ENCODE data around the gene DAAM1. TPM values are rescaled to one million over a fixed set of nuclear protein-coding genes. Genes with fewer than 3 reads are reported as not detected.
A peak's percentile ranks its signal among the peaks of the same experiment; 100 is the strongest.

Gene DAAM1
- total RNA-seq, 2 experiments from 2014 or later = 22.2 to 22.4 TPM

DNA sequence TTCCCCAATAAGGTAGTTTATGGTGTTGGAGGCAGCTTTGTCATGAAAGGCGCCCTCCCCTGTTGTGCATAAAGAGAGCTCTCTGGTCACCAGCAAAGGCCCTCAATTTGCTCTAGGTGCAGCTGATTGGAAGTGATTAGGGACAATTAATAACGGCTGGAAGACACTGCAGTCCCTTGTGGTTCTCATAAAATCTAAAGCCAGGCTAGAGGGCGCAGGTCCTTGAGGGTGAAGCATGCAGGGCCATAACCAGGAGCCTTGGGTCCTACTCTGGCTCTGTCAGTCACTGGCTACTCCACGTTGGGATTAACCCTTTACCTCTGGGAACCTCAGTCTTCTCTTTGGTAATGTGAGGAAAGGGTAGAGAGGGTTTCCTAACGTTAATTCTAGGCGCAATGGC, 1.9 kb downstream of the DAAM1 start:
- peak overlapping the region; percentile 86 for H3K4me3 Mint-ChIP-seq
- POLR2A ChIA-PET = interaction anchor here (1.0 to 2.4 kb wide), 5 partner anchors 86 to 296 kb away, joined by 3 to 10 read pairs (median 5); partner anchors contain the start of genes JKAMP and L3HYPDH
- H3K4me1 Mint-ChIP-seq = peaks cover 26% of the 10 kb centered on the region
- no peak for DNase-seq
- H3K36me3 Mint-ChIP-seq (ENCODE audit: low read depth) = no peaks in the 10 kb centered on the region
- CTCF ChIA-PET = interaction anchor here (1.2 kb wide), 1 partner anchor 66 kb away, joined by 4 read pairs; no protein-coding TSS in a partner anchor
- H3K9me3 Mint-ChIP-seq = no peaks in the 10 kb centered on the region
- peaks cover 15% of the 10 kb centered on the region for H3K27me3 Mint-ChIP-seq
- H3K27ac Mint-ChIP-seq = peak overlapping the region; percentile 73

DNA sequence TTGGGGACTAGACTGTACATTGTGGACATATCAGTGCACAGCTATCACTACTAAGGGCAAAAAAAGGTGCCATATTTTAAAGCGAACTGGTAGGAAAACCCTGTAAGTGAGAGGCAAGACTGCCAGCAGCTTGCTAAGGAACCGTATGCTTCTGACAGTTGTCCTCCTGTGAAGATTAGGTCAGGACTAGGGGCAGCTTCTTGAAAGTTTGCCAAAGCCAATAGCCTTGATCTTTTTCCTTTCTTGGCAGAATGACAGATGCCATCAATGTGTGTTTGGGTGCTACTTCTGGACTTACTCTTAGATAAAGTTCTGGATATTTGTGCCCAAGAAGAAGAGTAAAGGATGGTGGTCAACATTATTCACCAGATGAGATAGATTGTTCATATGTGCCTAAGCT, 7.4 kb downstream of the DAAM1 start:
- no peaks in the 10 kb centered on the region for H3K27me3 Mint-ChIP-seq
- ChIA-PET POLR2A (no interaction called here), CTCF (no interaction called here)
- H3K27ac Mint-ChIP-seq = no peak overlapping the region
- H3K4me3 Mint-ChIP-seq = no peak overlapping the region
- DNase-seq = no peak
- H3K4me1 Mint-ChIP-seq = peaks cover 8% of the 10 kb centered on the region
- no peaks in the 10 kb centered on the region for H3K36me3 Mint-ChIP-seq (ENCODE audit: low read depth)
- no peaks in the 10 kb centered on the region for H3K9me3 Mint-ChIP-seq

DNA sequence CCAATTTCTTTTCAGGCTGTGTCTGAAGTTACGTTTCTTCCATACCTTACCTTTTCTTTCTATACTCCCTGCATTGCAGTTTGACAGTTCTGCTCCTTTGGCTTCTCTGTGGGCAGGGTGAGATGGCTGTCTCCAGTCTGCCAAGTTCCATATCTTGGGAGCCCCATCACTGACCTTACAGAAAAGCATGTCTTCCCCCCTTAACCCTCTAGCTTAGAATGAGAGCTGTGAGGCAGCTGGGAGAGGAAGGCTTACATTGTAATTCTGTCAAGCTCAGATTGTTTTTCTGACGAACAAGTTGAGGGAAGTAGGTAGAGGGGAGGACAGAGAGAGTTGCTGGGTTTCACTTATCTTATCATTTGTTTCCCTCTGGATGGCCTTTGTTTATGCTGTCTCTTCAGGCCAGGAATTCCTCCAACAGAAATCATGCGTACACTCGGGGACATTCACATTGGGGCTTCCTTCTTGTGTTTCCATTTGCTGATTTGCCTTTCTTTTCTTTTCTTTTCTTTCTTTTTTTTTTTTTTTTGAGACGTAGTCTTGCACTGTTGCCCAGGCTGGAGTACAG, 9.3 kb downstream of the DAAM1 start:
- POLR2A ChIA-PET = no interaction called here
- peaks cover 6% of the 10 kb centered on the region for H3K4me1 Mint-ChIP-seq
- no peak for DNase-seq
- no peak overlapping the region for H3K4me3 Mint-ChIP-seq
- no peaks in the 10 kb centered on the region for H3K36me3 Mint-ChIP-seq (ENCODE audit: low read depth)
- CTCF ChIA-PET = interaction anchor here (0.7 kb wide), 1 partner anchor 147 kb away, joined by 3 read pairs; no protein-coding TSS in a partner anchor
- H3K27ac Mint-ChIP-seq = no peak overlapping the region
- no peaks in the 10 kb centered on the region for H3K27me3 Mint-ChIP-seq
- H3K9me3 Mint-ChIP-seq = no peaks in the 10 kb centered on the region

DNA sequence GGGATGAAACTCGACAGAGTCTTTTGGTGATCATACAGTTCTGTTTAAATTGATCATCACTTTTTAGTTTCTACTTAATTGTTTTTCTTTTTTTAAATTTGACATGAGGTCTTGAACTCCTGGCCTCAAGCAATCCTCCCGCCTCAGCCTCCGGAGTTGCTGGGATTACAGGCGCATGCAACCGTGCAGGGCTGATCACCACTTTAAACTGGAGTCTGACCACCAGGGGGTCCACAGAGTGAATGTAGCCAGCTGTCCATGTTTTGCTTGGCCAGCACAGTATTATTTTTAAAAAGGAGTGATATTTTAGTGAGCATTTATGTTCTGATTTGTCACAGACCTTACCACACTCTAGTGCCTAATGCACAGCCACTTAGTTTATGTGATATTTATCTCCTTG, 10.7 kb downstream of the DAAM1 start:
- no peaks in the 10 kb centered on the region for H3K9me3 Mint-ChIP-seq
- H3K27ac Mint-ChIP-seq = no peak overlapping the region
- no peaks in the 10 kb centered on the region for H3K27me3 Mint-ChIP-seq
- CTCF ChIA-PET = no interaction called here
- POLR2A ChIA-PET = no interaction called here
- H3K4me3 Mint-ChIP-seq = no peak overlapping the region
- H3K36me3 Mint-ChIP-seq (ENCODE audit: low read depth) = no peaks in the 10 kb centered on the region
- DNase-seq = no peak
- peaks cover 6% of the 10 kb centered on the region for H3K4me1 Mint-ChIP-seq

DNA sequence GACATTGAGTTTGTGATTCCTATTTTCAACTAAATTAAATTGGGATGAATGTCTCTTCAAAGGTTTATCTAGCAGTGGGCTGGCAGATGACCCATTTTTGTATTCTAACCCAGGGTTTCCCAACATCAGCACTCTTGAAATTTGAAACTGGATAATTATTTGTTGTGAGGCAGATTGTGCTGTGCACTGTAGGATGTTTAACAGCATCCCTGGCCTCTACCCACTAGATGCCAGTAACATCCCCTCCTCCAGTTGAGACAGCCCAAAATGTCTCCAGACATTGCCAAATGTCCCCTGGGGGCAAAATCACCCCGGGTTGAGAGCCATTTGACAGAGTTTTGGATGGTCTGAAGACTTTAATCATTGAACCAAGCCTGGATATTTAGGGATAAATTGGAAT, 11.1 kb downstream of the DAAM1 start:
- no peak overlapping the region for H3K4me3 Mint-ChIP-seq
- CTCF ChIA-PET = interaction anchor here (0.9 kb wide), 1 partner anchor 35 kb away, joined by 3 read pairs; no protein-coding TSS in a partner anchor
- POLR2A ChIA-PET = no interaction called here
- DNase-seq = no peak
- no peak overlapping the region for H3K27ac Mint-ChIP-seq
- no peaks in the 10 kb centered on the region for H3K36me3 Mint-ChIP-seq (ENCODE audit: low read depth)
- H3K4me1 Mint-ChIP-seq = peaks cover 6% of the 10 kb centered on the region
- no peaks in the 10 kb centered on the region for H3K9me3 Mint-ChIP-seq
- H3K27me3 Mint-ChIP-seq = no peaks in the 10 kb centered on the region

DNA sequence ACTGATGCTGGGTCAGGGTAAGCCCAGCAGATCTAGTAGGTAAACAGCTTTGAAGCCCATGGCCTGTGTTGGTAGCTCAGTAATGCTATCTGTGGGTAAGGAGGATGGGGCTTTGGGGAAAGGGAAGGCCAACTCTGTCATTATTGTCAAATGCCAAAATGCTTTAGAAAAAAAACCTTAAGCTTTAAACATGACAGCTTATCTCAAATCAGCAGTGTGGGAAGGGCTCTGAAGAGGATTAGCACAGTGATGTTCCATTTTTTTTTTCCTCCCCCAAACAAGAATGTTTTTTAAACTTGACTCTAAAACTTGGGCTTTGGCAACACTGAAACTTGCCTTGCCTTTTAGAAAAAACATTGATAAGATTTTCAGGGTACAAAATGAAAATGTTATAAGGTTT, 11.7 kb downstream of the DAAM1 start:
- DNase-seq = no peak
- Mint-ChIP-seq H3K27ac (no peak overlapping the region), H3K4me3 (no peak overlapping the region), H3K4me1 (peaks cover 6% of the 10 kb centered on the region), H3K36me3 (ENCODE audit: low read depth) (no peaks in the 10 kb centered on the region), H3K9me3 (no peaks in the 10 kb centered on the region), H3K27me3 (no peaks in the 10 kb centered on the region)
- ChIA-PET CTCF (interaction anchor here (0.9 kb wide), 1 partner anchor 35 kb away, joined by 3 read pairs; no protein-coding TSS in a partner anchor), POLR2A (no interaction called here)

DNA sequence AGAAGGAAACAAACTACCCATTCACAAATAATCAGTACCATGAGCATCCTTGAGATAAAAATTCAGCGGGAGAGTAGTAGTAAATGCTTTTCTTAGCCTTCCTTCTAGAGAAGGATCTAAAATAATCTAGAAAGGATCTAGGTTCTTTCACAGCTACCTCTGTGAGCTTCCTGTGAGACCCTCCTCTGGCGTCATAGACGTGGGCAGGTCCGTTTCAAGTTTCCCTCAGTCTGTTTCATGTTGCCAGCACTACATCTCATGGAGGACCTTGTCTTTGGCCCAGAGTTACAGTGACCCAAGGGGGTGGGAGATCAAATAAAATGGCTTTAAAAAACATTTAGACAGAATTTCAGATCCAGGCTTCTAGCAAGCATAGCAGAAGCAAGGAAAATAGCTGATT, 13.6 kb downstream of the DAAM1 start:
- Mint-ChIP-seq H3K36me3 (ENCODE audit: low read depth) (no peaks in the 10 kb centered on the region), H3K9me3 (no peaks in the 10 kb centered on the region), H3K27ac (no peak overlapping the region), H3K27me3 (no peaks in the 10 kb centered on the region), H3K4me1 (peaks cover 6% of the 10 kb centered on the region), H3K4me3 (no peak overlapping the region)
- no peak for DNase-seq
- ChIA-PET POLR2A (no interaction called here), CTCF (no interaction called here)

DNA sequence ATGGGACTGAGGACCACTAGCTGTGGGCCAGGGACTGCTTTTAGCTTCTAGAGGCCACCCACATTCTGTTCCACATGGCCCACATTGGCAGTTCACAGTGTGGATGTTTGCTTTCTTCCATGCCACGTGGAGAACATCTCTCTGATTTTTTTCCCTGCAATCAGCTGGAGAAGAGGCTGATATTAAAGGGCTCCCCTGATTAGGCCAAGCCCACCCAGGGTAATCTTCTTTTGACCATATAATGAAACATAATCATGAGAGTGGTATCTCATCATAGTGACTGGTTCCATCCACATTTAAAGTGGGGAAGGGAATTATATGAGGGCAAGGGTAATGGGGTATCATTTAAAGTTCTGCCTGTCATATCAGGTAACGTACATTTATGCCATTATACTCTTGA, 15.8 kb downstream of the DAAM1 start:
- Mint-ChIP-seq H3K4me3 (no peak overlapping the region), H3K36me3 (ENCODE audit: low read depth) (no peaks in the 10 kb centered on the region), H3K4me1 (peaks cover 8% of the 10 kb centered on the region), H3K9me3 (no peaks in the 10 kb centered on the region), H3K27ac (no peak overlapping the region), H3K27me3 (no peaks in the 10 kb centered on the region)
- no peak for DNase-seq
- POLR2A ChIA-PET = no interaction called here
- CTCF ChIA-PET = no interaction called here

DNA sequence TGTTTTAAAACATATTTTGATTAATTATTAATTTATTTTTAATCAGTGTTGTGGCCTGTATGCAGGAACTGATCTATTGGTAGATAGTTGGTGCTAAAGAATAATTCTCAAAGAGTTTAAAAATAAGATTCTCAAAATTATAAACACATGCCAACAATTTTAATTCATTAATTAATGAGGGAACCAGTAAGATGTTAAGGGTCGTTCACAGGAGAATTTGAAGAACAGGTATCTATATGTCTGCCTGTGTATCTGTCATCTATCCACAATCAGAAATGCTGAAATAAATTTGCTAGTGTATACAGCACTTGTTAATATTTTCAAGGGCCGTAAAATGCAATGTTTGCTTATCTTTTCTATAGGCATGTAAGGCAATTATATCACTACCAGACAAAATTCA, 18.4 kb downstream of the DAAM1 start:
- ChIA-PET CTCF (no interaction called here), POLR2A (no interaction called here)
- no peak overlapping the region for H3K4me3 Mint-ChIP-seq
- no peak for DNase-seq
- no peaks in the 10 kb centered on the region for H3K27me3 Mint-ChIP-seq
- no peaks in the 10 kb centered on the region for H3K9me3 Mint-ChIP-seq
- H3K36me3 Mint-ChIP-seq (ENCODE audit: low read depth) = no peaks in the 10 kb centered on the region
- H3K27ac Mint-ChIP-seq = no peak overlapping the region
- H3K4me1 Mint-ChIP-seq = peaks cover 6% of the 10 kb centered on the region

DNA sequence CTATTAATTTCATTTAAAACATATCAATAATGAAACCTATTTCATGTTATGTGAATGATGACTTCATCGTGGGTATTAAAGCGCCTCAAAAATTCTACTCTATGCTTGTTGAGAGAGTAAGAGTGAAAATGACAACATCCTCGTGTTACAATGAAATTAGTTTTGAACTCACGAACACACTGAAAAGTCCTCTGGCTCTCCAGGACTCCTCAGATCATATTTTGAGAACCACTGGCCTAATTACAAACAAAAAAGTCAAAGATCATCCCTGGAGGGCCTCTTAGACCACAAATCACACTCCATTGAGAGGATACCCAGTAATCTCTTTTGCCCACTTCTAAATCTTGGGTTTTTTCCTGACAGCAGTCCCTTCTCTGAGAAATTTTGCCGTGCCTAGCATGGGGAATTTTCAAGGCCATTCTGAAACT, 19.1 kb downstream of the DAAM1 start:
- CTCF ChIA-PET = no interaction called here
- no peak for DNase-seq
- H3K4me1 Mint-ChIP-seq = peaks cover 3% of the 10 kb centered on the region
- no peak overlapping the region for H3K27ac Mint-ChIP-seq
- H3K27me3 Mint-ChIP-seq = no peaks in the 10 kb centered on the region
- POLR2A ChIA-PET = no interaction called here
- H3K9me3 Mint-ChIP-seq = no peaks in the 10 kb centered on the region
- H3K4me3 Mint-ChIP-seq = no peak overlapping the region
- no peaks in the 10 kb centered on the region for H3K36me3 Mint-ChIP-seq (ENCODE audit: low read depth)

DNA sequence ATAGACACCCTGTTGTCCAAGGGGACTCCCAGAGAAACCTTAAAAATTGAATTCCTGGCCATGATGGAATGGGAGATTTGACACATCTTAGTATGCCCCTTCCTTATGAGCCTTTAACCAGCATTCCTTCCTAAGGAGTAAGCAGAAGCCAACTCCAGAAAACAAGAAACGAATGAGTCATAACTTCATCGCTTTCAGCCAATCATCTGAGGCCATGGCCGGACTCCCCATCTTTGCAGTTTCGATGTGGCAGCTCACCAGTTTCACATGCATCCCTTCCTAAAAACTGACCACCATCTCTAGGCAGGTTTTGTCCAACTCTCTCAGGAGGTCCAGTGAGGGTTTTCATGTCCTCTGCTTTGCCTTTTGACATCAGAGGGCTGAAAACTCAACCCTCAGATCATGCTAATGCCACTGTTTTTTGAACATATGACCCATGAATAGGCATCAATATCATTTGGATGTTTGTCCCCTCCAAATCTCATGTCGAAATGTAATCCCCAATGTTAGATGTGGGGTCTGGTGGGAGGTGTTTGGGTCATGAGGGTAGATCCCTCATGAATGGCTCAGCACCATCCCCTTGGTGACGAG, 19.9 kb downstream of the DAAM1 start:
- DNase-seq = no peak
- H3K27ac Mint-ChIP-seq = no peak overlapping the region
- H3K9me3 Mint-ChIP-seq = no peaks in the 10 kb centered on the region
- H3K4me3 Mint-ChIP-seq = no peak overlapping the region
- ChIA-PET POLR2A (no interaction called here), CTCF (no interaction called here)
- H3K4me1 Mint-ChIP-seq = peaks cover 3% of the 10 kb centered on the region
- no peaks in the 10 kb centered on the region for H3K36me3 Mint-ChIP-seq (ENCODE audit: low read depth)
- H3K27me3 Mint-ChIP-seq = no peaks in the 10 kb centered on the region

DNA sequence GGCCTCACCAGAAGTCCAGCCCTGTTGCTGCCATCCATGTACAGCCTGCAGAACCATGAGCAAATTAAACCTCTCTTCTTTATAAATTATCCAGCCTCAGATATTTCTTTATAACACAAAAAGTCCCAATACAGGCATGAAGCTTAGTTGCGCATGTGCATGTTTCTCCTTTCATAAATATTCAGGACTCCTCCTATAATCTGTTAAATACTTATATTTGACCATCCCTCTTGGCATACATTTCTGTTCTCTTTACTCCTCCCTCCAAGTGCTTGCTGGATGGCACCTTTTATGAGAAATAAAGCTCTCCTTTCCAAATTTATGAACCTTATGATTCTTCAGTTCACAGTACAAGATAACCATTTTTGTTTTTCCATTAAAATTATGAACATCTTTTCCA, 20.5 kb downstream of the DAAM1 start:
- CTCF ChIA-PET = no interaction called here
- H3K36me3 Mint-ChIP-seq (ENCODE audit: low read depth) = no peaks in the 10 kb centered on the region

DNA sequence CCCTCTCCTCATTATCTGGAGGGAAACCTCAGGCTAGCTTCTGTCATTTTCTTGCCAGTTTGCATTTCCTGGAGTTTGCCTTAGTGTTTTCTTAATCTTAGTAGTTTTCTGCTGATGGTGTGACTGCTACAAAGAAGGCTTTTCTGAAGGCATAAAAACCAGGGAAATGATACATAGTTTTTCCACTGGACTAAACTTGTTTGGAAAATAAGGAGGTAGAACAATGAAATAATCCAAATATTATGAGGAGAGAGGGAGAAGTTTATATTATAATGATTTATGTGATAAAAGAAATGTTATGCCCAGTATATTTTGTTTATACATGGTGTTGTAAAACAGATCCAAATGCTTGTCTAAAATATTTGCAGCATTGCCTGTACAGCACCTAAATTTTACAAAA, 22.2 kb downstream of the DAAM1 start:
- Mint-ChIP-seq H3K4me3 (no peak overlapping the region), H3K9me3 (no peaks in the 10 kb centered on the region), H3K4me1 (peaks cover 3% of the 10 kb centered on the region), H3K36me3 (ENCODE audit: low read depth) (no peaks in the 10 kb centered on the region), H3K27ac (no peak overlapping the region), H3K27me3 (no peaks in the 10 kb centered on the region)
- ChIA-PET POLR2A (no interaction called here), CTCF (no interaction called here)
- DNase-seq = no peak

More for the DNA sequence above, 20.5 kb downstream of the DAAM1 start:
- no peaks in the 10 kb centered on the region for H3K9me3 Mint-ChIP-seq
- DNase-seq = no peak
- H3K4me1 Mint-ChIP-seq = peaks cover 3% of the 10 kb centered on the region
- POLR2A ChIA-PET = no interaction called here
- H3K27ac Mint-ChIP-seq = no peak overlapping the region
- H3K27me3 Mint-ChIP-seq = no peaks in the 10 kb centered on the region
- no peak overlapping the region for H3K4me3 Mint-ChIP-seq

All from activated CD4-positive, alpha-beta memory T cell treated with anti-CD3 and anti-CD28 coated beads, Interleukin-2, amount 10 ng/mL, durations not matched to agents 7 days and 5 days (primary cell).